K562 (cell line): ENCODE results near the gene MLKL. TPM values are rescaled to one million over a fixed set of nuclear protein-coding genes. Genes with fewer than 3 reads are reported as not detected.

ENCODE experiments used
- CEBPG ChIP-seq, 3 experiments: fragments of 200-800 bp in 1 of 3; sonication (Bioruptor generic) in 1 of 3; sonication (generic) in 1 of 3; formaldehyde crosslinking in 1 of 3; IDR thresholded peaks in 2 of 3; conservative IDR thresholded peaks in 1 of 3; 2 replicates each; pipeline versions ENCODE4 v1.6.1 to v1.8.0; 2016 to 2022; ENCODE audit warnings: missing compliant biosample characterization in 2 of 3, missing genetic modification characterization in 2 of 3, mild to moderate bottlenecking in 1 of 3, missing genetic modification reagents in 1 of 3
- CTBP1 ChIP-seq: fragments of 450-650 bp; IDR thresholded peaks from 2 replicates; pipeline ENCODE4 v1.6.1; 2016; ENCODE audit warnings: borderline replicate concordance
- DMBX1 ChIP-seq: fragments of 250-450 bp; sonication (Bioruptor Pico); IDR thresholded peaks from 2 replicates; pipeline ENCODE4 v1.8.0; 2022; ENCODE audit warnings: inconsistent platforms, mild to moderate bottlenecking, moderate library complexity, borderline replicate concordance
- ELF1 ChIP-seq: fragments of 200-800 bp; sonication (Bioruptor generic); IDR thresholded peaks from 2 replicates; pipeline ENCODE4 v1.6.1; 2016; ENCODE audit warnings: missing genetic modification characterization, missing compliant biosample characterization
- EP300 ChIP-seq: IDR thresholded peaks from 2 replicates; pipeline ENCODE4 v1.6.1; 2012; ENCODE audit warnings: low read length, improper control_type of control experiment
- HDAC1 ChIP-seq, 2 experiments: fragments of 450-650 bp; IDR thresholded peaks; 2 replicates each; pipeline ENCODE4 v1.6.1; 2016 to 2017; ENCODE audit warnings: inconsistent platforms in 1 of 2, mild to moderate bottlenecking in 1 of 2, moderate library complexity in 1 of 2
- LARP7 ChIP-seq: fragments of 450-650 bp; IDR thresholded peaks from 2 replicates; pipeline ENCODE4 v1.6.1; 2016
- RBM14 ChIP-seq: fragments of 200-400 bp; formaldehyde crosslinking; IDR thresholded peaks from 2 replicates; pipeline ENCODE4 v1.6.1; 2018; ENCODE audit warnings: low read depth, mild to moderate bottlenecking, low read length, moderate library complexity, borderline replicate concordance; ENCODE audit not compliant: insufficient read depth
- RBM22 ChIP-seq: fragments of 200-400 bp; formaldehyde crosslinking; IDR thresholded peaks from 2 replicates; pipeline ENCODE4 v1.6.1; 2018; ENCODE audit warnings: low read length, low read depth; ENCODE audit not compliant: poor library complexity, severe bottlenecking
- THRAP3 ChIP-seq: fragments of 450-650 bp; IDR thresholded peaks from 2 replicates; pipeline ENCODE4 v1.6.1; 2016; ENCODE audit warnings: mild to moderate bottlenecking, inconsistent platforms, borderline replicate concordance
- XRCC3 ChIP-seq: fragments of 450-650 bp; IDR thresholded peaks from 2 replicates; pipeline ENCODE4 v1.6.1; 2017; ENCODE audit warnings: mild to moderate bottlenecking, moderate library complexity
- ZNF282 ChIP-seq: sonication (generic); formaldehyde crosslinking; IDR thresholded peaks from 2 replicates; pipeline ENCODE4 v1.8.1; 2023; ENCODE audit warnings: missing genetic modification reagents
- ZNF717 ChIP-seq: fragments of 250-450 bp; sonication (Bioruptor Pico); IDR thresholded peaks from 2 replicates; pipeline ENCODE4 v1.5.0; 2021
- ZNF780A ChIP-seq: fragments of 250-450 bp; sonication (Bioruptor Pico); IDR thresholded peaks from 2 replicates; pipeline ENCODE4 v1.5.0; 2021; ENCODE audit warnings: mild to moderate bottlenecking
- polyA plus RNA-seq, 8 experiments: library from polyadenylated mRNA; depleted of rRNA in 4 of 8; stranded (reverse) in 5 of 8; unstranded in 3 of 8; fragments of >200 nt; fragmentation: Nextera tagmentation in 2 of 8; fragmentation: Illumina TruSeq in 1 of 8; extraction: Ambion mirVana in 2 of 8; extraction: Trizol in 1 of 8; gene quantifications; 2 replicates each; pipeline versions ENCODE4 v1.2.1 to v1.2.3, GENCODE V29; 2011 to 2014; ENCODE audit warnings: inconsistent platforms in 1 of 8, missing spikeins in 1 of 8
- total RNA-seq, 7 experiments: library from RNA; depleted of rRNA in 6 of 7; stranded (reverse); fragments of >200 nt in 6 of 7; fragmentation: Illumina TruSeq in 2 of 7; extraction: Trizol in 2 of 7; gene quantifications; 2 replicates each; pipeline versions ENCODE4 v1.2.1 to v1.2.3, GENCODE V29; 2011 to 2021; ENCODE audit warnings: low replicate concordance in 1 of 7
- TF ChIP-seq, protein P1 (sequence below): conservative IDR thresholded peaks from 2 replicates; pipeline ENCODE4 v1.6.1; 2011; ENCODE audit warnings: low read depth, mild to moderate bottlenecking, low read length; ENCODE audit not compliant: control insufficient read depth
- TF ChIP-seq, protein P2 (sequence below): sonication (generic); formaldehyde crosslinking; IDR thresholded peaks from 2 replicates; pipeline ENCODE4 v1.8.0; 2022; ENCODE audit warnings: missing genetic modification reagents, mild to moderate bottlenecking, borderline replicate concordance
- TF ChIP-seq, protein P3 (sequence below): fragments of 450-650 bp; conservative IDR thresholded peaks from 2 replicates; pipeline ENCODE4 v1.6.1; 2016; ENCODE audit warnings: missing genetic modification characterization, low read depth, mild to moderate bottlenecking, missing compliant biosample characterization, moderate library complexity
- TF ChIP-seq, protein P4 (sequence below): sonication (generic); formaldehyde crosslinking; IDR thresholded peaks from 2 replicates; pipeline ENCODE4 v1.9.0; 2022; ENCODE audit warnings: mild to moderate bottlenecking, missing genetic modification reagents
- TF ChIP-seq, protein P5 (sequence below): IDR thresholded peaks from 2 replicates; pipeline ENCODE4 v1.6.1; 2012; ENCODE audit warnings: low read depth, low read length, improper control_type of control experiment, borderline replicate concordance
- TF ChIP-seq, protein P6 (sequence below): sonication (generic); formaldehyde crosslinking; IDR thresholded peaks from 2 replicates; pipeline ENCODE4 v1.8.0; 2022; ENCODE audit warnings: missing genetic modification reagents, mild to moderate bottlenecking, moderate library complexity, borderline replicate concordance

The MLKL gene
- total and polyA plus RNA-seq, 9 of the 15 experiments (the other 6 are each of a cell fraction or from before 2014, with no cell fraction given): 1.6 to 6.1 (median 4.8) TPM

DNA sequence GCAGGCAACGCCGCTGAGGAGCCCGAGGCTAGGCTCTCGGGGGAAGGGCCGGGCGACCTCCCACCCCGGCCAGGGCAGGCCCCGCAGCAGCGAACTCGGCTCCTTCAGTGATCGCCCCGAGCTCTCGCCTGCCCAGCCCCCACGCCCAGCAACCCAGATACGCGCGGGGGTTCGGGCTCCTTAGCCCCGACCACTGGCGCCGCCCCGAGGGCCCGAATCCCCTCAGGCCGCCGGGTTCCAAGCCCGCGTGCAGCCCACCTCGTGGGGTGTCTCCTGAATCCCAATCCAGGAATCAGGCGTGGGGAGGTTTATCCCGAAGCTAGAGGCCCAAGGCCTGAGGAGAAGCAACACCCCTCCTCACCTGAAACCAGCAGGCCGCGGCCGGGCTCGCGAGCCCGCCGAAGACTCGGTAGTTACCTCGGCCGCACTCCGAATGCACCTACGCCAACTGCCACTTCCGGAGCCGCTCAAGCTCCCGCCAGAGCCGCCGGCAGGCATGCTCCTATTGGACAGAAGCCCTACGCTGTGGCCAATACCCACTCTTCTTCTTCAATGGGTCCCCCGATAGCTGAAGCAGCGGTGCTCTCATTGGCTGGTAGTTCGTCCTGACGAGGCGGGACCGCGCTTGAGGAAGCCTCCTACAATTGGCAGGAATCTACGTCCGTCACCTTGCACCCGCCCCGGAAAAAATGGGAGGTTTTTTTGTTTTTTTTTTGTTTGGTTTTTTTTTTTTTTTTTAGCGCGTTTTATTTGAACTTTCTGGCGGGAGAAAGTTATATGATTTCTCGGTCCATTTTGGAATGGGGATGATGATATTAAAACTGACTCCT, 34.0 kb downstream of the MLKL start, which contains the start of gene RFWD3 (continued):
- TF ChIP-seq, protein P1, sequence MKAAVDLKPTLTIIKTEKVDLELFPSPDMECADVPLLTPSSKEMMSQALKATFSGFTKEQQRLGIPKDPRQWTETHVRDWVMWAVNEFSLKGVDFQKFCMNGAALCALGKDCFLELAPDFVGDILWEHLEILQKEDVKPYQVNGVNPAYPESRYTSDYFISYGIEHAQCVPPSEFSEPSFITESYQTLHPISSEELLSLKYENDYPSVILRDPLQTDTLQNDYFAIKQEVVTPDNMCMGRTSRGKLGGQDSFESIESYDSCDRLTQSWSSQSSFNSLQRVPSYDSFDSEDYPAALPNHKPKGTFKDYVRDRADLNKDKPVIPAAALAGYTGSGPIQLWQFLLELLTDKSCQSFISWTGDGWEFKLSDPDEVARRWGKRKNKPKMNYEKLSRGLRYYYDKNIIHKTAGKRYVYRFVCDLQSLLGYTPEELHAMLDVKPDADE: peak; percentile 81; the same call in 1 of the 2 replicates
- TF ChIP-seq CEBPG (CRISPR knock-in tag; IDR thresholded peaks at IDR 0.05) (no peak), CEBPG (tag; conservative IDR thresholded peaks at IDR 0.05 in 1 of 2, IDR thresholded peaks at IDR 0.05 in 1 of 2) (no peak), LARP7 (no peak), THRAP3 (no peak), RBM22 (peak; percentile 87), RBM14 (peak; percentile 79; the same call in 1 of the 2 replicates), ZNF282 (CRISPR knock-in tag) (no peak), ELF1 (peak; percentile 94), XRCC3 (no peak), DMBX1 (CRISPR knock-in tag) (no peak), EP300 (peak; percentile 53; the same call in 1 of the 2 replicates), ZNF717 (CRISPR knock-in tag) (no peak), HDAC1 (IDR thresholded peaks at IDR 0.05) (peak in 1 of 2 experiments; percentile 86; a peak in 2 of 4 replicates), CTBP1 (peak; percentile 46; the same call in 1 of the 2 replicates), ZNF780A (no peak)
- TF ChIP-seq, protein P2, sequence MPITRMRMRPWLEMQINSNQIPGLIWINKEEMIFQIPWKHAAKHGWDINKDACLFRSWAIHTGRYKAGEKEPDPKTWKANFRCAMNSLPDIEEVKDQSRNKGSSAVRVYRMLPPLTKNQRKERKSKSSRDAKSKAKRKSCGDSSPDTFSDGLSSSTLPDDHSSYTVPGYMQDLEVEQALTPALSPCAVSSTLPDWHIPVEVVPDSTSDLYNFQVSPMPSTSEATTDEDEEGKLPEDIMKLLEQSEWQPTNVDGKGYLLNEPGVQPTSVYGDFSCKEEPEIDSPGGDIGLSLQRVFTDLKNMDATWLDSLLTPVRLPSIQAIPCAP (CRISPR knock-in tag): 0 out of 2 replicates have a peak, but pooled peaks have one; percentile 7
- TF ChIP-seq, protein P3, sequence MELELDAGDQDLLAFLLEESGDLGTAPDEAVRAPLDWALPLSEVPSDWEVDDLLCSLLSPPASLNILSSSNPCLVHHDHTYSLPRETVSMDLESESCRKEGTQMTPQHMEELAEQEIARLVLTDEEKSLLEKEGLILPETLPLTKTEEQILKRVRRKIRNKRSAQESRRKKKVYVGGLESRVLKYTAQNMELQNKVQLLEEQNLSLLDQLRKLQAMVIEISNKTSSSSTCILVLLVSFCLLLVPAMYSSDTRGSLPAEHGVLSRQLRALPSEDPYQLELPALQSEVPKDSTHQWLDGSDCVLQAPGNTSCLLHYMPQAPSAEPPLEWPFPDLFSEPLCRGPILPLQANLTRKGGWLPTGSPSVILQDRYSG (tag): no peak
- TF ChIP-seq, protein P4, sequence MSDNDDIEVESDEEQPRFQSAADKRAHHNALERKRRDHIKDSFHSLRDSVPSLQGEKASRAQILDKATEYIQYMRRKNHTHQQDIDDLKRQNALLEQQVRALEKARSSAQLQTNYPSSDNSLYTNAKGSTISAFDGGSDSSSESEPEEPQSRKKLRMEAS (CRISPR knock-in tag): peak; percentile 65
- TF ChIP-seq, protein P5, sequence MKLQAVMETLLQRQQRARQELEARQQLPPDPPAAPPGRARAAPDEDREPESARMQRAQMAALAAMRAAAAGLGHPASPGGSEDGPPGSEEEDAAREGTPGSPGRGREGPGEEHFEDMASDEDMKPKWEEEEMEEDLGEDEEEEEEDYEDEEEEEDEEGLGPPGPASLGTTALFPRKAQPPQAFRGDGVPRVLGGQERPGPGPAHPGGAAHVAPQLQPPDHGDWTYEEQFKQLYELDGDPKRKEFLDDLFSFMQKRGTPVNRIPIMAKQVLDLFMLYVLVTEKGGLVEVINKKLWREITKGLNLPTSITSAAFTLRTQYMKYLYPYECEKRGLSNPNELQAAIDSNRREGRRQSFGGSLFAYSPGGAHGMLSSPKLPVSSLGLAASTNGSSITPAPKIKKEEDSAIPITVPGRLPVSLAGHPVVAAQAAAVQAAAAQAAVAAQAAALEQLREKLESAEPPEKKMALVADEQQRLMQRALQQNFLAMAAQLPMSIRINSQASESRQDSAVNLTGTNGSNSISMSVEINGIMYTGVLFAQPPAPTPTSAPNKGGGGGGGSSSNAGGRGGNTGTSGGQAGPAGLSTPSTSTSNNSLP: 0 out of 2 replicates have a peak, but pooled peaks have one; percentile 7
- TF ChIP-seq, protein P6, sequence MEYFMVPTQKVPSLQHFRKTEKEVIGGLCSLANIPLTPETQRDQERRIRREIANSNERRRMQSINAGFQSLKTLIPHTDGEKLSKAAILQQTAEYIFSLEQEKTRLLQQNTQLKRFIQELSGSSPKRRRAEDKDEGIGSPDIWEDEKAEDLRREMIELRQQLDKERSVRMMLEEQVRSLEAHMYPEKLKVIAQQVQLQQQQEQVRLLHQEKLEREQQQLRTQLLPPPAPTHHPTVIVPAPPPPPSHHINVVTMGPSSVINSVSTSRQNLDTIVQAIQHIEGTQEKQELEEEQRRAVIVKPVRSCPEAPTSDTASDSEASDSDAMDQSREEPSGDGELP: peak; percentile 74; the same call in 1 of the 2 replicates
